HG02763 (cell line): ENCODE measurements around the gene LATS2.
"Not testable (repeated sequence)": the region's sequence is repeated elsewhere in the genome, so short reads cannot be mapped to it uniquely, and the experiment has no call there.

ENCODE experiments used
- ATAC-seq: cut with Tn5 transposase; IDR thresholded peaks from one replicate; pipeline ENCODE4 v1.9.1; 2021; ENCODE audit warnings: mild to moderate bottlenecking, moderate library complexity; ENCODE audit not compliant: unreplicated experiment

The LATS2 gene

GRCh38 chr13:21075379-21076249 is 14.2 kb upstream of the LATS2 start:
- ATAC-seq, result no peak

- ATAC-seq, result no peak
These were observed 13.6 kb upstream of the LATS2 start for GRCh38 chr13:21075011-21075378.

- ATAC-seq, result no peak
These were observed 13.2 kb upstream of the LATS2 start for GRCh38 chr13:21074546-21074945.

GRCh38 chr13:21071924-21072323 is 10.5 kb upstream of the LATS2 start:
- ATAC-seq, result no peak

- ATAC-seq, result no peak
These were observed 9.6 kb upstream of the LATS2 start for GRCh38 chr13:21071015-21071414.

- ATAC-seq, result no peak
These were observed 8.2 kb upstream of the LATS2 start for GRCh38 chr13:21069561-21070004.

- no peak for ATAC-seq
These were observed 6.5 kb upstream of the LATS2 start for GRCh38 chr13:21067848-21068247.

GRCh38 chr13:21066946-21067345 is 5.6 kb upstream of the LATS2 start:
- ATAC-seq, result no peak

- ATAC-seq, result no peak
These were observed 4.3 kb upstream of the LATS2 start for GRCh38 chr13:21065686-21066085.

- no peak for ATAC-seq
These were observed 1.6 kb upstream of the LATS2 start for GRCh38 chr13:21063031-21063430.

- ATAC-seq, result peak; percentile 15
These were observed 903 bp downstream of the LATS2 start for GRCh38 chr13:21060338-21061028.

GRCh38 chr13:21059641-21060337 is 1.6 kb downstream of the LATS2 start:
- no peak for ATAC-seq

GRCh38 chr13:21058361-21058760 is 3.0 kb downstream of the LATS2 start:
- no peak for ATAC-seq

- no peak for ATAC-seq
These were observed 5.8 kb downstream of the LATS2 start for GRCh38 chr13:21055511-21056045.

GRCh38 chr13:21055016-21055415 is 6.4 kb downstream of the LATS2 start:
- no peak for ATAC-seq

GRCh38 chr13:21054313-21054712 is 7.1 kb downstream of the LATS2 start:
- no peak for ATAC-seq

GRCh38 chr13:21053231-21053630 is 8.2 kb downstream of the LATS2 start:
- no peak for ATAC-seq

GRCh38 chr13:21051675-21052074 is 9.7 kb downstream of the LATS2 start:
- ATAC-seq, result no peak

GRCh38 chr13:21050288-21051197 is 10.8 kb downstream of the LATS2 start:
- ATAC-seq, result peak; percentile 46

GRCh38 chr13:21049731-21050130 is 11.7 kb downstream of the LATS2 start:
- not testable (repeated sequence) for ATAC-seq
